Neural cell (in vitro differentiated cells): ENCODE results near the gene NCKAP5.

Source experiments
- EP300 ChIP-seq: fragments of 450-650 bp; conservative IDR thresholded peaks from 2 replicates; pipeline ENCODE4 v1.6.1; 2014; ENCODE audit warnings: antibody characterized with exemption, mild to moderate bottlenecking, moderate library complexity; ENCODE audit not compliant: poor library complexity, severe bottlenecking
- EZH2 ChIP-seq: fragments of 200-600, 300-800 bp; shearing (Covaris generic), sonication (generic); IDR thresholded peaks from 2 replicates; pipeline ENCODE4 v1.6.1; 2014; ENCODE audit warnings: antibody characterized with exemption, low read length, borderline replicate concordance, mild to moderate bottlenecking; ENCODE audit not compliant: insufficient read depth, poor library complexity, severe bottlenecking
- POLR2AphosphoS5 ChIP-seq: IDR thresholded peaks from 2 replicates; pipeline ENCODE4 v1.6.1; 2012
- RAD21 ChIP-seq: fragments of 450-650 bp; conservative IDR thresholded peaks from 2 replicates; pipeline ENCODE4 v1.6.1; 2014; ENCODE audit warnings: antibody characterized with exemption, mild to moderate bottlenecking, moderate library complexity
- SMC3 ChIP-seq: fragments of 450-650 bp; conservative IDR thresholded peaks from 2 replicates; pipeline ENCODE4 v1.6.1; 2014; ENCODE audit warnings: antibody characterized with exemption, mild to moderate bottlenecking, moderate library complexity; ENCODE audit not compliant: poor library complexity
- TAF1 ChIP-seq: IDR thresholded peaks from 2 replicates; pipeline ENCODE4 v1.6.1; 2012; ENCODE audit warnings: low read depth
- TF ChIP-seq, protein P1 (sequence below): IDR thresholded peaks from 2 replicates; pipeline ENCODE4 v1.6.1; 2012; ENCODE audit warnings: borderline replicate concordance
- TF ChIP-seq, protein P2 (sequence below): fragments of 450-650 bp; IDR thresholded peaks from 2 replicates; pipeline ENCODE4 v1.5.1; 2014; ENCODE audit warnings: antibody characterized with exemption, mild to moderate bottlenecking, moderate library complexity; ENCODE audit not compliant: poor library complexity, severe bottlenecking

DNA sequence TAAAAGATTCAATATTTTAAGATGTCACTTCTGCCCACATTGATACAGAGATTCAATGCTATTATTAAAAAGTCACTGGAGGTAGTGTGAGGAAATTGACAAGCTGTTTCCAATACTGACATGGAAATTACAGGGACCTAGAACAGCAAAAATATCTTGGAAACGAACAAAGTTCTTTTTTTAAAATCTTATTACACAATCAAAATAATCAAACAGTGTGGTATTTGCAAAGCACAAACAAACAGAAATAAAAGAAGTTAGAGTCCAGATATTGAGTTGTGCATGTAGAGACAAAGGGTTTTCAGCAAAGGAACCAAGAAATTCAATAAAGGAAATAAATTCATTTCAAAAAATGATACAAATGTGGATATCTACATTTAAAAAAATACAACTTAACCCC, 369.6 kb downstream of the NCKAP5 start:
- TF ChIP-seq, protein P1, sequence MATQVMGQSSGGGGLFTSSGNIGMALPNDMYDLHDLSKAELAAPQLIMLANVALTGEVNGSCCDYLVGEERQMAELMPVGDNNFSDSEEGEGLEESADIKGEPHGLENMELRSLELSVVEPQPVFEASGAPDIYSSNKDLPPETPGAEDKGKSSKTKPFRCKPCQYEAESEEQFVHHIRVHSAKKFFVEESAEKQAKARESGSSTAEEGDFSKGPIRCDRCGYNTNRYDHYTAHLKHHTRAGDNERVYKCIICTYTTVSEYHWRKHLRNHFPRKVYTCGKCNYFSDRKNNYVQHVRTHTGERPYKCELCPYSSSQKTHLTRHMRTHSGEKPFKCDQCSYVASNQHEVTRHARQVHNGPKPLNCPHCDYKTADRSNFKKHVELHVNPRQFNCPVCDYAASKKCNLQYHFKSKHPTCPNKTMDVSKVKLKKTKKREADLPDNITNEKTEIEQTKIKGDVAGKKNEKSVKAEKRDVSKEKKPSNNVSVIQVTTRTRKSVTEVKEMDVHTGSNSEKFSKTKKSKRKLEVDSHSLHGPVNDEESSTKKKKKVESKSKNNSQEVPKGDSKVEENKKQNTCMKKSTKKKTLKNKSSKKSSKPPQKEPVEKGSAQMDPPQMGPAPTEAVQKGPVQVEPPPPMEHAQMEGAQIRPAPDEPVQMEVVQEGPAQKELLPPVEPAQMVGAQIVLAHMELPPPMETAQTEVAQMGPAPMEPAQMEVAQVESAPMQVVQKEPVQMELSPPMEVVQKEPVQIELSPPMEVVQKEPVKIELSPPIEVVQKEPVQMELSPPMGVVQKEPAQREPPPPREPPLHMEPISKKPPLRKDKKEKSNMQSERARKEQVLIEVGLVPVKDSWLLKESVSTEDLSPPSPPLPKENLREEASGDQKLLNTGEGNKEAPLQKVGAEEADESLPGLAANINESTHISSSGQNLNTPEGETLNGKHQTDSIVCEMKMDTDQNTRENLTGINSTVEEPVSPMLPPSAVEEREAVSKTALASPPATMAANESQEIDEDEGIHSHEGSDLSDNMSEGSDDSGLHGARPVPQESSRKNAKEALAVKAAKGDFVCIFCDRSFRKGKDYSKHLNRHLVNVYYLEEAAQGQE = no peak
- TF ChIP-seq, protein P2, sequence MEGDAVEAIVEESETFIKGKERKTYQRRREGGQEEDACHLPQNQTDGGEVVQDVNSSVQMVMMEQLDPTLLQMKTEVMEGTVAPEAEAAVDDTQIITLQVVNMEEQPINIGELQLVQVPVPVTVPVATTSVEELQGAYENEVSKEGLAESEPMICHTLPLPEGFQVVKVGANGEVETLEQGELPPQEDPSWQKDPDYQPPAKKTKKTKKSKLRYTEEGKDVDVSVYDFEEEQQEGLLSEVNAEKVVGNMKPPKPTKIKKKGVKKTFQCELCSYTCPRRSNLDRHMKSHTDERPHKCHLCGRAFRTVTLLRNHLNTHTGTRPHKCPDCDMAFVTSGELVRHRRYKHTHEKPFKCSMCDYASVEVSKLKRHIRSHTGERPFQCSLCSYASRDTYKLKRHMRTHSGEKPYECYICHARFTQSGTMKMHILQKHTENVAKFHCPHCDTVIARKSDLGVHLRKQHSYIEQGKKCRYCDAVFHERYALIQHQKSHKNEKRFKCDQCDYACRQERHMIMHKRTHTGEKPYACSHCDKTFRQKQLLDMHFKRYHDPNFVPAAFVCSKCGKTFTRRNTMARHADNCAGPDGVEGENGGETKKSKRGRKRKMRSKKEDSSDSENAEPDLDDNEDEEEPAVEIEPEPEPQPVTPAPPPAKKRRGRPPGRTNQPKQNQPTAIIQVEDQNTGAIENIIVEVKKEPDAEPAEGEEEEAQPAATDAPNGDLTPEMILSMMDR = no peak
- TF ChIP-seq EP300 (no peak), EZH2 (no peak), RAD21 (no peak), POLR2AphosphoS5 (no peak), SMC3 (no peak), TAF1 (no peak)
